ENCODE data around the gene MCU.

MCU gene

GRCh38 chr10:72812415-72812752 is 120.4 kb downstream of the MCU start:
- Histone ChIP-seq H2AFZ (ENCODE audit: low read depth) (no peak overlapping the region), H3K4me1 (ENCODE audit: low read depth, poor library complexity, severe bottlenecking) (peaks cover under 1% of the 10 kb centered on the region), H3K79me2 (ENCODE audit: insufficient read depth, low read depth) (no peaks in the 10 kb centered on the region), H4K20me1 (ENCODE audit: insufficient read depth) (no peaks in the 10 kb centered on the region), H3K9ac (no peak overlapping the region), H3K27ac (no peak overlapping the region), H3K36me3 (ENCODE audit: insufficient read depth) (no peaks in the 10 kb centered on the region), H3K4me2 (no peak overlapping the region), H3K27me3 (ENCODE audit: insufficient read depth, low read depth) (no peaks in the 10 kb centered on the region), H3K4me3 (IDR thresholded peaks at IDR 0.05; ENCODE audit: insufficient read depth, low read depth, low read length) (no peak overlapping the region)
- TF ChIP-seq CTCF (conservative IDR thresholded peaks at IDR 0.05; ENCODE audit: low read depth, low read length), result no peak

GRCh38 chr10:72812753-72813430 is 120.9 kb downstream of the MCU start:
- Histone ChIP-seq H3K4me1 (ENCODE audit: low read depth, poor library complexity, severe bottlenecking) (peaks cover 5% of the 10 kb centered on the region), H3K36me3 (ENCODE audit: insufficient read depth) (no peaks in the 10 kb centered on the region), H3K9ac (no peak overlapping the region), H3K79me2 (ENCODE audit: insufficient read depth, low read depth) (no peaks in the 10 kb centered on the region), H3K4me3 (IDR thresholded peaks at IDR 0.05; ENCODE audit: insufficient read depth, low read depth, low read length) (no peak overlapping the region), H3K27ac (no peak overlapping the region), H3K4me2 (no peak overlapping the region), H4K20me1 (ENCODE audit: insufficient read depth) (no peaks in the 10 kb centered on the region), H2AFZ (ENCODE audit: low read depth) (no peak overlapping the region), H3K27me3 (ENCODE audit: insufficient read depth, low read depth) (no peaks in the 10 kb centered on the region)
- TF ChIP-seq CTCF (conservative IDR thresholded peaks at IDR 0.05; ENCODE audit: low read depth, low read length), result no peak

GRCh38 chr10:72814099-72814790 is 122.3 kb downstream of the MCU start:
- no peak overlapping the region for H3K4me2 ChIP-seq
- no peak overlapping the region for H3K9ac ChIP-seq
- H3K4me1 ChIP-seq (ENCODE audit: low read depth, poor library complexity, severe bottlenecking), result peaks cover 16% of the 10 kb centered on the region
- TF ChIP-seq CTCF (conservative IDR thresholded peaks at IDR 0.05; ENCODE audit: low read depth, low read length), result no peak
- no peak overlapping the region for H3K27ac ChIP-seq
- H3K36me3 ChIP-seq (ENCODE audit: insufficient read depth), result no peaks in the 10 kb centered on the region
- no peak overlapping the region for H2AFZ ChIP-seq (ENCODE audit: low read depth)
- H3K4me3 ChIP-seq (IDR thresholded peaks at IDR 0.05; ENCODE audit: insufficient read depth, low read depth, low read length), result no peak overlapping the region
- no peaks in the 10 kb centered on the region for H3K27me3 ChIP-seq (ENCODE audit: insufficient read depth, low read depth)
- no peaks in the 10 kb centered on the region for H4K20me1 ChIP-seq (ENCODE audit: insufficient read depth)
- no peaks in the 10 kb centered on the region for H3K79me2 ChIP-seq (ENCODE audit: insufficient read depth, low read depth)

- H4K20me1 ChIP-seq (ENCODE audit: insufficient read depth), result no peaks in the 10 kb centered on the region
- no peak for TF ChIP-seq CTCF (conservative IDR thresholded peaks at IDR 0.05; ENCODE audit: low read depth, low read length)
Observed at GRCh38 chr10:72816565-72816964, 124.6 kb downstream of the MCU start.

More at GRCh38 chr10:72816565-72816964, 124.6 kb downstream of the MCU start:
- H3K4me3 ChIP-seq (IDR thresholded peaks at IDR 0.05; ENCODE audit: insufficient read depth, low read depth, low read length), result no peak overlapping the region
- no peak overlapping the region for H3K4me2 ChIP-seq
- no peaks in the 10 kb centered on the region for H3K79me2 ChIP-seq (ENCODE audit: insufficient read depth, low read depth)
- peaks cover 16% of the 10 kb centered on the region for H3K4me1 ChIP-seq (ENCODE audit: low read depth, poor library complexity, severe bottlenecking)
- H2AFZ ChIP-seq (ENCODE audit: low read depth), result no peak overlapping the region
- no peak overlapping the region for H3K9ac ChIP-seq
- no peaks in the 10 kb centered on the region for H3K36me3 ChIP-seq (ENCODE audit: insufficient read depth)
- no peaks in the 10 kb centered on the region for H3K27me3 ChIP-seq (ENCODE audit: insufficient read depth, low read depth)
- H3K27ac ChIP-seq, result no peak overlapping the region

Data from KMS-11 (cell line).